ENCODE results near the gene GRK3.

The GRK3 gene

GRCh38 chr22:25765801-25766200 lies 201.3 kb downstream of the GRK3 start:
- DNase-seq: no peak

GRCh38 chr22:25766418-25766817 lies 201.9 kb downstream of the GRK3 start:
- no peak for DNase-seq

GRCh38 chr22:25770333-25770732 lies 205.9 kb downstream of the GRK3 start:
- no peak for DNase-seq

GRCh38 chr22:25772288-25772687 lies 207.8 kb downstream of the GRK3 start:
- DNase-seq: no peak

- DNase-seq: no peak
Measured at GRCh38 chr22:25774575-25775026, 210.1 kb downstream of the GRK3 start.

GRCh38 chr22:25775531-25775930 lies 211.1 kb downstream of the GRK3 start:
- no peak for DNase-seq

- DNase-seq: no peak
Measured at GRCh38 chr22:25777411-25777810, 212.9 kb downstream of the GRK3 start.

GRCh38 chr22:25777870-25778269 lies 213.4 kb downstream of the GRK3 start:
- peak; percentile 11 for DNase-seq

All from NCI-H748 treated with DMSO at 0.1 percent for 48 hours (cell line).